ENCODE data around the gene AATF.
A peak's percentile ranks its signal among the peaks of the same experiment; 100 is the strongest.

Gene AATF

DNA sequence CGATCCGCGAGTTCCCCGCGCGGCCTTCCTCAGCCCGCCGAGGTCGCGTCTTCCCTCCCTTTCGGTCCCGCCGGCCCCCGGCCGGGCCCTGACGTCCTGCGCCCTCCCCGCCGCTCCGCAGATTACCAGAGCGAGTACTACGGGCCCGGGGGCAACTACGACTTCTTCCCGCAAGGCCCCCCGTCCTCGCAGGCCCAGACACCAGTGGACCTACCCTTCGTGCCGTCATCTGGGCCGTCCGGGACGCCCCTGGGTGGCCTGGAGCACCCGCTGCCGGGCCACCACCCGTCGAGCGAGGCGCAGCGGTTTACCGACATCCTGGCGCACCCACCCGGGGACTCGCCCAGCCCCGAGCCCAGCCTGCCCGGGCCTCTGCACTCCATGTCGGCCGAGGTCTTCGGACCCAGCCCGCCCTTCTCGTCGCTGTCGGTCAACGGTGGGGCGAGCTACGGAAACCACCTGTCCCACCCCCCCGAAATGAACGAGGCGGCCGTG lies 6.1 kb upstream of the AATF start:
- no peak for DNase-seq

GRCh38 chr17:36943250-36944191 lies 5.2 kb upstream of the AATF start:
- DNase-seq: no peak

DNA sequence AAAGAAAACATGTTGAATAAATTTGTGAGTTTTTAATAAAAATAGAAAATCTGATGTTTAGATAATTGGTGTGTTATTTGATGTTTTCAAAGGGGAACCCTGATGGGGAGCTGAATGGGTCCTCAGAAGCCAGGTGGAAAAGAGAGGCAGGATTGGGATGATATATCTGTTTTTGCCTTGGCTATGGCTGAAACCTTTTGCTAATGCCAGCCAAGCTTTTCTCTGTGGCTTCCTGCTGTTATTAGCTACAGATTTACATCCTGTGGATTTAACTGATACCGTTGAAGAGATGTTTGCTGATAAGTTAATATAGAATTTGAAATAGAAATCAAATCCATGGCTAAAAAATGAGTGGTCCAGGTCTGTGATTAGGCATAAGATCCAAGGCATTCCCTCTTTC lies 4.2 kb upstream of the AATF start:
- DNase-seq: no peak

DNA sequence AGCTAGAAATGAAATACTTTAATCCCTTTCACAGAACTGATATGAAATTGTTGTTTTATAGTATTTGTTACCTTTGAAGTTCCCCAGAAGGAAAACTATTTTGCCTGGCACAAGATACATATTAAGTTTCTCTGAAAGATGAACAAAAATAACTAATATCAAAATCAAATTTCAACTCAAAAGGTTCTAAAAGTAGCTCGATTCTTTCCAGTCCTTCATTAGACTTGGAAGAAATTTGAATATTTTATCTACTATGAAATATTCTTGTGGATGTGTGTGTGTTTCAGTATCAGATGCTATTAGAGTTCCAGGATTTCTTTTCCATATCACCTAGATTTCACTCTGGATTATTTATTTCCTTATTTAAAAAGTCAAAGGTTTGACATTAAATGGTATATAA lies 3.6 kb upstream of the AATF start:
- DNase-seq: no peak

GRCh38 chr17:36945959-36946725 lies 2.6 kb upstream of the AATF start:
- DNase-seq: no peak

- DNase-seq: no peak
These were observed 2.0 kb upstream of the AATF start for GRCh38 chr17:36946726-36947091.

DNA sequence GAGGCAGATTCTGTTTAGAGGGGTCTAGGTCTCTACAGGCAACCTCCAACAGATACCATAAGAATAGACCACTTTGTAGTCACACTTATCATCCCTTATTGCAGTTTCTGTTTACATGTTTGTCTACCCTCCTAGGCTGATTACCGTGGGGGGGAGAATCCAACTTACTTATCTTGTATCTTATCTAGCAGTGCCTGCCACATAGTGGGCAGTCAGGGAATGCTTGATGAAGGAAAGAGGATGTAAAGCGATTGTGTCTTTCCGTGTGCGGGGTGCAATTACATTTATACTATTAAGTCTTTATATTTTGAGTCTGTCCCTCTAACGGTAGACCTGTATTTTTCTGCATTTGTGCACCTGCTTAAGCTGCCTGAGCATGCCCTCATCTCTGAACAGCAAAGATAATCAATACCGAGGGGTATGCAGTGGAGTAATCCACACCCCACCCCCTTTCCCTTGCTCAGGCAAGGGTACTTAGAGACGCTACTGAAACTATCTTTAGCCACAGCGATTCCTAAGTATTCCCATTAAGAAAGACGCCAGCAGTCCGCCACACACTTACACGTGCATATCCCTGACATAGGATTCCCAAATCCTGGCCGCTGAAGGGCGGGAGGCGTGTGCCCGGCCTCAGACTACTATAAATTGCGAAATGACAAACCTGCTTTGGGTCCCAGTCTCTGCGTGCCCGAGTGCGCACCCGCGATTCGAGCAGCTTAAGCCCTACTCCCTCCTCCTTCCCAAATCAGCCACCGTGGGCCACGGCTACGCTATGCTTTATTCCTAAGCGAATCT lies 635 bp upstream of the AATF start:
- peak; percentile 66 for DNase-seq

- DNase-seq: no peak
These were observed 740 bp downstream of the AATF start for GRCh38 chr17:36949461-36949927.

GRCh38 chr17:36950027-36950426 lies 1.3 kb downstream of the AATF start:
- DNase-seq: no peak

DNA sequence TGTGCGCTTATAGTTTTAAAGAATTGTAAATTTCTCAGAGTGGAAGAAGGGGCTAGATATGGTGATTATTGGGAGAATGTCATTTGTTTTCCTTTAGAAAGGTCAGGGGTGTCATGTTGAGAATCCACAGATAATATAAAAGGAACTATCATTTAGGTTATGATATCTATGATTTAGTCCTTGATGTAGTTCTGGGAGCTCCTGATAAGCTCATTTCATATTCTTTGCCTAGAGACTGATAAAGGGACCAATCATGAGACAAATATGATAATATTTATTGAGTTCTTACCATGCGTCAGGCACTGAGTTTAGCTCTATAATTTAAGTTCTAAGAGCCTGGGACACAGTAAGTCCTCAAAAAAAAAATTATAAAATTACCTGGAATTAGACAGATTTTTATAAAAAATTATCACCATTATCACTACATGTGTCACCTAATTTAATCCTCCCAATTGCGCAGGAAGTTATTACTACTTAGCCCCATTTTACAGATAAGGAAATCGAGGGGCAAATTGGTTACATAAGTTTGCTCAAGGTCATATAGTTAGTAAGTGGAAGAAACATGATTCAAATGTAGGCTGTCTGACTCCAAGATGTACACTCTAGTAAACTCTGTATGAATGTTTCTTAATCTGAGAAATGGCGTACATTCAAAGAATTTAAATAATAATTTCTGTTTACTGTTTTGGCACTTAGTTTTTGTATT lies 2.5 kb downstream of the AATF start:
- no peak for DNase-seq

GRCh38 chr17:36971508-36971907 lies 22.8 kb downstream of the AATF start:
- no peak for DNase-seq

DNA sequence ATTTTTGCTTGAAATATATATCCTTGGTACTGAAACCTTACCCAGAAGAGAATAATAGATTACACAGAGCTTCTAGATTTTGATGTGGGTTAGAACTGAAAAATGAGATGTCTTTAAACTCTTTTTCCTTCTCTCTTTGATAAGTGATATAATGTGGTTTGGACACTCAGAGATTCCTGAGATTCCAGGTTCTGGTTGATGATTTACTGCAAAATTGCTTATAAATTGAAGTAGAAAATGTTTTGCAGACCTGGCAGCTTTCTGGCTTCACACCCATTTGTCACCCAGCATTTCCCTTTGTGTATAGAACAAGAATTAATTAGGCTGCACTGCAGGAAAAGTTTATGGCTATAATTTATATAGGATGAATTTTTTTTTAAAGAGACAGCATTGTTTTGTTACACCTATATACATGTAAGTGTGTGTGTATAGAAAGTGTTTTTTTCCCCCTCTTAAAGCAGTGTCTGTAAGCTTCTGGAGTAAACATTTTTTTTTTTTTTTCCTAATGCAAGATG lies 23.5 kb downstream of the AATF start:
- no peak for DNase-seq

GRCh38 chr17:36972905-36973304 lies 24.2 kb downstream of the AATF start:
- DNase-seq: no peak

- no peak for DNase-seq
These were observed 27.3 kb downstream of the AATF start for GRCh38 chr17:36975922-36976515.

GRCh38 chr17:36977066-36977465 lies 28.3 kb downstream of the AATF start:
- DNase-seq: no peak

- no peak for DNase-seq
These were observed 28.8 kb downstream of the AATF start for GRCh38 chr17:36977568-36977967.

DNA sequence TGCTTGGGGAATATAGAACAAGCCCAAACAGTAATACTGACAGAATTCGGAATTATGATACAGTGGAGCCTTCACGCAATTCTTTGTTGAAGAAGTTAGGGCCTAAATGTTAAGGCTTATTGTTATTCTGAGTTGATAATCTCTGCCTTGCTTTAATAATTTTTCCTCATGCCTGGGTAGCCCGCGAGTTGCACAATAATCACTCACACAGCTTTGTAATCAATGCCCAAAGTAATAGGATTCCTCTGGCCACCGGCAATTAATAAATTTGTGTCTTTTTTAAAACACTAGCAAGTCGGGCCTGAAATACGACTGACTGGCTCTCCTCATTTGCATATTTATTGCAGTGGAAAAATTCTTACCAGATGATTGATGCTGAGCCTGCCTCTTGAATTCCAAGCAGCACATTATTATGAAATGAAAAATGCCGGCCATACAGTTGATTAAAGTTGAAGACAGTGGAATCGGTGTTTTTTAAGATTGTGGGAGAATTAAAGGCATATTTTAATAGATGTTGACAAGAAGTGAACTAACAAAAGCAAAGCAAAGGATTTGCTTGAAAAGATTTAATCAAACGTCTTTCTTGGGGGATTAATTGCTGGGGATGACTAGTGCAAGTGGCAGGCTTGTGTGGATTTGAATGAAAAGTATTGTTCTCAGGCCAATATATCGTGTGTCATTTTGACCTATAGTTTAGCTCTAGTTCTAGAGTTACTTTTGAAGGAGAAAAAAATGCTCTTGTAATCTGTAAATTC lies 30.2 kb downstream of the AATF start:
- no peak for DNase-seq

DNA sequence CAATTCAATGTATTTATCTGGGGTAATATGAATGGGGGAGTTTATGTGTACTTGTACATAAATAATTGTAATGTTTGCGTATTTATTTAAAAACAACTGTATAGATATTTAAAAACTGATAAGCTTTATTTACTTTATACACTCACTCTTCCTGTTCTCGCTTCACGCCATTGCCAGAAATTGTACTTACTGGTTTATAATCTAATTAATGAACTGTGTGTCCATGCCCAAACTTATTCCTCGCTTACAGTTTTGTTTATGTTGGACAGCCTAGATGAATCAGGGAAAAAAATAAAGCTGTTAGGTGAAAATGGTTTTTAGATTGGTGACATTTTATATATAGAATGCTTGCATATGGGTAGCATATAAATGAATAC lies 30.8 kb downstream of the AATF start:
- no peak for DNase-seq

DNA sequence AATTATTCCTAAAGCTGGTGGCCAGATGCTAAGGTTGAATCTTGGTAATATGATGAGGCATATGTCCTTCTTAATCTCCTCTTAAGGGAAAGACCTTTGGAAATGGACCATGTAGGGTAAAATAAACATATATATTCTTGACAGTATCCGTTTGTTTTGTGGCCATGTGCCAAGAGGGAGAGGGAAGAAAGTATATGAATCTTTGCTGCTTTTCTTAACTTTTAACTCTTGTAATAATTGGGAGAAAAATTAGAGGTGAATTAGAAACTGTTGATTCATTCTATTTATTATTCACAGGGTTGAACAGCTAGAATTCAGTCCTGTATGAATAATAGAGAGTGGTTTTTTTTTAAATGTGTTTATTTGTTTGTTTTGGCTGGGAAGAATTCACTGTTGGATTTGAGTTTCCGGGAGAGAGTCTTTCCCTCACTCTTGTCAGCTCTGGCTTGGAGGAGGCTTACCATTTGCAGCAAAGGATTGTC lies 31.6 kb downstream of the AATF start:
- no peak for DNase-seq

DNA sequence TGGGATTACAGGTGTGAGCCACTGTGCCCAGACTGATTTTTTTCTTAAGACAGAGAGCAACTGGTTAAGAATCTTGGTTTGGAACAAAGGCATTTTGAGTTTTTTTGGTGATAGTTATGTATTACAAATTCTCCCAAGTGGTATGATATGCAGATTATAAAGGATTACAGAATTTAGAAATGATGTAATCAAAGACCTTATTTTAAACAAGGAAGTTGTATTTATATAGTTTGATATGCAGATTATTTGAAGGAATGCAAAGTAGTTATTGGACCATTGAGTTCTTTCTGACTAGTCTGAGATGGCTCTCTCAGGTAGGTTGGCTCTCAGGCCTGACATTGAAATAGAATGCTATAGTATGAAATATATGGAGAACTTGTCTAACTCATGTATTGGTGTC lies 34.9 kb downstream of the AATF start:
- no peak for DNase-seq

DNA sequence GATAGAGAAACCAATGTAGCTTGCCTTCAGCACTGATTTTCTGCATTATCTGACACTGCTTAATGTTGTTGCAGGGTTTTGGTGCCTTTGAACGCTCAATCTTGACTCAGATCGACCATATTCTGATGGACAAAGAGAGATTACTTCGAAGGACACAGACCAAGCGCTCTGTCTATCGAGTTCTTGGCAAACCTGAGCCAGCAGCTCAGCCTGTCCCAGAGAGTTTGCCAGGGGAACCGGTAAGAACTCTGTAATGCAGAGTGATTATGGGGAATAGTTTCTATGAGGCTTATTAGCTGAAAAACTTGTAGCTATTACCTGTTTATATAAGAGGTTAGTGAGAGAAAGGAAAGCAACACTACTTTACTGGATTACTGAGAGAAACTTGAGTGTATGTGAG lies 40.4 kb downstream of the AATF start:
- DNase-seq: no peak

Data from NCI-H1105 (cell line).